ENCODE results near the gene PRSS48.
"Not testable (repeated sequence)": the region's sequence is repeated elsewhere in the genome, so short reads cannot be mapped to it uniquely, and the experiment has no call there.

PRSS48 gene

DNA sequence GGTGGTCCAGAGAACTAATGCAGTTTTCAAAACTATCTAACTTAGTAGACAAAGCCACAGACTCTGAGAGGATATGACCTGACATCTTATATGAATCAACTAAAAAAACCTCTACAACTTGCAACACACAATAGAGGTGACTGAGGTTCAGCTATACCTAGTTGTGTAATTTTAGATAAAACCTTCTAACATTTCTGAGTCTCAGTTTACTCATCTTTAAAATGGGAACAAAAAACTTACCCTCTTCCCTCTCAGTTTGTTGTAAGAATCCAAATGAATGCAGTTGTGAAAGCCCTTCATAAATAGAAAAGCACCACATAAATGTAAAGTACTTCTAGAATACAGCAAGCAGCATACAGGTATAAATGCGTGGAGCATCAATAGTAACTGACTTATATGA, 42.5 kb downstream of the PRSS48 start:
- no peak for DNase-seq

DNA sequence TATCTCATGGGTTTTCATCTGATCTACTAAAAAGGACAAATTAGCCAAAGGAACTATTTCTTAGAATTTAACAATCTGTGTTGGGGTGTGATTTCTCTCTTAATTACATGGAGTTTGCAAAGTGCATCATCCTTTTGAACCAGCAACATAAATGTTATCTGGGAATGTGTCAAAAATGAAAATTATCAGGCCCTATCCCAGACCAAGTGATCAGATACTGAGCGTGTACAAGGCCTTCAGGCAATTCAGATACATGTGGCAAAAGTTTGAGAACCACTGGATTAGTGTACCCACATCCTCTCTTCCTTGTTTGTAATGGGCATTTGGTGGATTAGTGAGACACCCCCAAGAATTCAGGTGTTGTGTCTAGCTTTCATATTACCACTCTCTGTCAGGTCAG, 44.6 kb downstream of the PRSS48 start:
- DNase-seq = no peak

DNA sequence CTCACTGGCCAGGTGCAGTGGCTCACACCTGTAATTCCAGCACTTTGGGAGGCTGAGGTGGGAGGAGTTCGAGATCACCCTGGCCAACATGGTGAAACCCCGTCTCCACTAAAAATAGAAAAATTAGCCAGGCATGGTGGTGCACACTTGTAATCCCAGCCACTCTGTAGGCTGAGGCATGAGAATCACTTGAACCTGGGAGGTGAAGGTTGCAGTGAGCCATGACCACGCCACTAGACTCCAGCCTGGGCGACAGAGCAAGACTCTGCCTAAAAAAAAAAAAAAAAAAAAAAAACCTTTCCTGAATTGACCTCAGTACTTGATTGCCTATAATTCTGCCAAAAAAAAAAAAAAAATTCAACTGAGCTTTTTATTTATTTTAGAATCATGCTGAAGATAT, 45.2 kb downstream of the PRSS48 start:
- DNase-seq = not testable (repeated sequence)

DNA sequence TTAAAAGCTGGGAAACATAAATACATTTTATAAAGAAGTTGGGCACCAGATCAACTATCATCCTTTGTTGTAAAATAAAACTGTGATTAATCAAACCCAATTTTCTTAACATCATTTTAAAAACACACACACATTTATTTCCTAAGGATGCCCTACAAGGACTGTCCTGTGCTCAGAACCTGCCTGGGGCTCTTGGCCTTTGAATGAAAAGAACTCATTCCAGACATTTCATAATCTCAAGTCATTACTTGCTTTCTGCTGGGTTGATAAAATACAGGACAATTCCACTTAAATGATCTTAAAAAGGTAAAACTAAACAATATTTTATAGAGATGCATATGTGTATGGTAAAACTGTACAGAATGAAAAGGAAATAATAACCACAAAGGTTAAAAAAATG, 45.6 kb downstream of the PRSS48 start:
- DNase-seq = no peak

DNA sequence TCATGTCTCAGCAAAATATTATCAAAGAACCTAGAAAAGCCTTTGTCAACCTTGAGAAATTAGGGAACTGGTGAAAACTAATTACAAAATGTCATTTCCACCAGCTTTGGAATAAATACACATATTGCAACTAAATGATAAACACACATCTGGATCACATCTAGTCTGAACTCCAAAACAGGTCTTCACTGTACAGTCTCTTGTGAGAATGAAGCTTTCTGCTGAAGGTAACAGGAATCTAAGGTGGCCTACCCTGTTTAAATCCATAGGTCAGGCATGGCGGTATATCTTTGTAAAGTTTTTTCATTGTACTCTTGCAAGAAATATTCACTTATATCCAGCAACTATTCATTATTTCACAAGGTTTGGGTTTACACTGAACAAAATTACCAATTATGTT, 46.7 kb downstream of the PRSS48 start:
- DNase-seq = no peak

DNA sequence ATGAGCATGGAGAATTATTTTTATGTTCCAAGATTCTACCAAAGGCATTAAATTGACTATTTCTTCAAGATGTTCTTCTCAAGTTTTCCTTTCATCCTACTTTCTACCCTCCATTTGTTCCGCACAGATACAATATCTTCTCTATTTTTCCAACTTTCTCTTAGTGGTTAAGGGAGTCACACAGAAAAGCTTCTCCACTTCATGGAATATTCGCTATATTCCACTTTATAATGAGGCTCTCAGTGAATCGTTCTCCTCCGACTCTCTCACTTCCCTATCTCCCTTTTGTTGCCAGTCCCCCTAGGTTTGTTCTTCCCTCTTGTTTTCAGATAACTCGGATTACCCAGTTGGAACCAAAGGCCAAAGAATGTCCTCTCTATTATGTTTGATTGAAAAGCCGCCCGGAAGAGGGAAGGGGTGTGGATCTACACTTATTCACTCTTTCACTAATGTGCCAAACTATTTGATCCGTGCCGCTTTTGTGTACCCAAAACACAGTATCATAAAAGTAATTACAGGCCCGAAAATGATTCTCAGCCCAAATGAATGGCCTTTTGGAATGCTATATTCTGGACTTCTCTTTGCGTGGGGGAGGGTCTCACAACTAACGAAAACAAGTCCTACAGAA, 47.3 kb downstream of the PRSS48 start:
- peak; percentile 34 for DNase-seq

DNA sequence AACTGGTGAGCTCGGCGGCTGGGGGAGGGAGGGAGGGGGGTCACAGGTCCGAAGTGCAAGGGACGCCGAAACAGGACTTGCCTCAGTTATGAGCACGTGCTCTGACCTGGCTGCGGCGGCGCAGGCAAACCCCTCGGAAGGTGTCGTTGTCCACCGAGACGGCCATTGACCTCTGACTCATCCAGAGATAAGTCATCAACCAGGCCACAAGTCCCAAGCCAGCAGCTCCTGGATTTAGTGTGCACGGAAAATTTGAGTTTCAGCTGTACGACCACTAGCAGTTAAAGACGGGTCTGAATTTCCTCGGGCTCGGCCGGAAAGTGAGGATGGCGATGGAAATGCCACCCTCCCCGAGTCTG, 47.8 kb downstream of the PRSS48 start:
- no peak for DNase-seq

DNA sequence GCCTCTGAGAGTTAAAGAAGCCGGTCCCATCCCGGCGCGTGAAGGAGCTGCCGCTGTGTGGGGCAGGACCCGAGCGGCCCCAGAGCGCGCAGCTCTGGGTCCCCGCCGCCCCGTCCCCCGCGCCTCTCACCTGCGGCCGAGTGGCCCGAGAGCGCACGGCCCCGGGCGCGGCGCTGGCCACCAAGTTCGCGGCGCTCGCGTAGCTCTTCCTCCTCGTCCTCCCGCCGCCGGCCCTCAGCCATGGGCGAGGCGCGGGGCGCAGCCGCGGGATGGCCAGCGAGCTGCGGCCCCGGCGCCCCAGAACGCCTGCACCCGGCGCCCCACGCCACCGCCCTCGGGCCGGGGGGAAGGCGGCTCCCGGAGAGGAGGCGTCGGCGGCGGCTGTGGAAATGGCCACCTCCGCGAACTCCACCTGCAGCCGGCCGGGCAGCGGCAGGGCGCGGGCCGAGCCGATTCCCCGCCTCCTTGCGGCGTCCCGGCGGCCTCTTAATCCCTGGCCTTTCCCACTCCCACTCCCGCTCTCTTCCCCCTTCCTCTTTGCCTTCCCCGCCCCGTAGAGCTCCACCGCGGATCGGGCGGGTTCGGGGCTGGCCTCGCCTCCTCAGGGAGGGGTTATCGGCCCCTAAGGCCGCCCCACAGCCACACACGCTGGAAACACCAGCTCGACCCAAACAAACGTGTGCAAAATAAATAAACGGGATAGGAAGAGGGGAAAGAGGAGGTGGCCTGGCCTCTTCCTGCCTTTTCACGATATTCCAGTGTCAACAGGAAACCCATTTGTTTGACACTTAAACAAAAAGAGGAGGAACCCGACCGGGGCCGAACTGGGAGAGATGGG, 48.4 kb downstream of the PRSS48 start, which contains the start of gene SH3D19:
Gene SH3D19 (minus strand): TSS at position 495 of the 838 bp plus-strand sequence. CDS start 253 bp downstream, at position 242.
- peak; percentile 3 for DNase-seq

DNA sequence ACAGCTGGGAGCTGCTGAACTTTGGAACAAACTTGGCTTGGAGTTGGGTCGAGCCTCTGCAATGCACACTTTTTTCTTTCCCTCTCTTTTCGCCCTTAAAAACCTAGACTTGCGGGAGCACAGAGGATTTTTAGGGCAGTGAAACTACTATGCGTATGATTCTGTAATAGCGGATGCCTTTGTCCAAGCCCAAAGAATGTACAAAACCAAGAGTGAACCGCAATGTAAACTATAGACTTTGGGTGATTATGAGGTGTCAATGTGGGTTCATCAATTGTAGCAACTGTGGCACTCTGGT, 48.9 kb downstream of the PRSS48 start:
- no peak for DNase-seq

DNA sequence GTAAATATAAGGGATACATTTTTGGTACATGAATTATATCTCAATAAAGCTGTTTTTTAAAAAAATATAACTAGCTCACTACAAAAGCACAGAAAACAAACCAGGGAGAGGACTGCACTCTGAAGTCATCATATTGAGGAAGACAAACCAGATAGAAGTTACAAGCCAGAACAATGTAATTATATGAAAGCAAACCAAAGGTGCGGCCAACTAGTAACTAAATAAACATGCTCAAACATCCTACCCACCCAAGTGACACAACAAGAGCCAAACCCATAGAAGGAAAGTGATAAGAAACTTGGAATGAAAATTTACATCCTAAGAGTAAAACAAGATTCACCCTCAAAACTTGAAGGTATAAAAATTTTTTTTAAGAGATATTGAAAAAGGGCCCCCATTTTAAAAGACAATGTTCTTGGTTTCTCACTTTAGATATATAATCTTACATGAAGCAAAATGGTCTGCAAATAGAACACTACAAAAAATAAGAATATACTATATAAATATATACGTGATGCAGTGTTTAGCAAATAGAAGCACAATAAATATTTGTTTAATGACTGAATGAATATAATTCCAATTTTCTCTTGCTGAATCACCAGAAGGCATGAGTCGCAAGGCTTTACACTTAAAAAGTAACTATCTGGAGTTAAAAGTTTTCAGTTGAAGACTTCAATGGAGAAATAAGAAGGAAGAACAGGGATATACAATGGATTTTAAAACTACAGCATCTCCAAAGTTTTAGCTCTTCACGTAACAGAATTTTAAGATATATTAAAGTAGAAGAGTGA, 52.5 kb downstream of the PRSS48 start:
- DNase-seq = no peak

DNA sequence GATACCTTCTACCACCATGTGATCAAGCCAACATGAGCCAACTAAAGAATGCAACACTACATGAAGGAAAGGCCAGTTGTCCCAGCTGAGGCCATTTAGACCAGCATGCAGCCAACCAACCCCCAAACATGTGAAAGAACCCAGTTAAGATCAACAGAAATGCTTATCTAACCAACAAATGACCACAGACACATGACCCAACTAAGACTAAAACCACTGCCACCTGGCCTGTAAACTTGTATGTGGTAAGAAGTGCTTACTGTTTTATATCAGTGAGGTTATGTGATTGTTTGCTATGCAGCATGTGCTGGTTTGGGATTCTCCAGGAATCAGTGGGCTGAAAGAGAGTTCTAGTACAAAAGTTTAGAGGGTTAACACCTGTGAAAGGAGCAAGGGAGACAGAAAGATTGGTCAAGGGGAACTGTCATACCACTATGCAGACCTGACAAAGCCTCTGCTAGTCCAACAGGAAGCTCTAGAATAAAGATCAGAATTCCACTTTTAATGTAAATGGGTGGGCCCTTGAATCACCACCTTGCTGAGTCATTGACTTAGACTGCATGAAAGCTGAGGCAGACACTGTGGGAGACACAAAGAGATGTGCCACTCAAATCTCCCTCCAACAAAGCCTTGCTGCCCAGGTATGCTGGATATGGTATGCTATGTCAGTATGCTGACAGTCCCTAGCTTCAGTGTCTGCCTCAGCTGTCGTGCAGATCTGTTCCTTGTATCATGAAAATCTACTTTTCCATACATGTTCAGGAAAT, 54.5 kb downstream of the PRSS48 start:
- no peak for DNase-seq

DNA sequence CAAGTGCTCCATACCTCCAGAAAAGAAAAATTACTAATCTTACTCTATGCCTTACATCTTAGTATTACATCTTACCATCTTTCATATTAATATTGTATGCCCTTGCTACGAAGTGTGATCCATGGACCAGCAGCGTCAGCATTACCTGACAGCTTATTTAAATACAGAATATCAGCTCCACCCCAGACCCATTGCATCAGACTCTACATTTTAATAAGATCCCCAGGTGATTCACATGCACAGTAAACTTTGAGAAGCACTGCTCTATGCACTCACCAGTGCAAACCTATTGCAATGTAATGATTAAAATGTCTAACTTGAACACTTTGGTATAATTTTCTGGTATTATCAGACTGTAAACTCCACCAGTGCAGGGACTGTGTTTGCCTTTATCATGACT, 62.5 kb downstream of the PRSS48 start:
- no peak for DNase-seq

DNA sequence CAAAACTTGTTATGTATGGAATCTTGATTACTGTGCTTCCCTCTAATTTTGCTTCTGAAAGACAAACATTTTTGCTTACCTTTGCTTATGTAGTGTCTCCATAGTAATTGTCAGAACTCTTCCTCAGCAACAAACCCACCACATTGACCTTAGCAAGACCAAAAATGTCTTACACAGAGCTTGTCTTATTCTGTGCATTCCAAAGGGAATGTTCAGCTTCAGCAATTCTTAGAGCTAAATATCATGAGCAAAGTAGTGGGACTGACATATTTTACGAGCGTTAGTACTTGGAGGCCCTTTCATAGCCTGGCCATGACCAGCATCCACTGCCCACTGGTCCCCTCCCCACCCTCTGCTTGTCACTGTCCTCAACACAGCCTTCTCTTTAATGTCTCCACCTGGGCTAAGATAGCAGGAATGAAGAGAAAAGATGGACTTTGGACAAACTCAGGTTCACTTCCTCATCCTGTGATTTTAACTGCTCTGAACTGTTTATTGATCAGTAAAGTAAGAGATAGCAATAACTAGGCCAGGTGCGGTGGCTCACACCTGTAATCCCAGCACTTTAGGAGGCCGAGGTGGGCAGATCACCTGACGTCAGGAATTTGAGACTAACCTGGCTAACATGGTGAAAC, 63.9 kb downstream of the PRSS48 start:
- DNase-seq = no peak
